WI38 (cell line): ENCODE data around the gene PAFAH1B1.
"Not testable (repeated sequence)": the region's sequence is repeated elsewhere in the genome, so short reads cannot be mapped to it uniquely, and the experiment has no call there.

ENCODE experiments used
- H3K4me3 ChIP-seq: 2 replicates; pipeline ENCODE4 v1.5.1; 2011; ENCODE audit warnings: low read depth, mild to moderate bottlenecking, control low read depth, low read length
- CTCF ChIP-seq: IDR thresholded peaks from 2 replicates; pipeline ENCODE4 v1.5.1; 2012; ENCODE audit warnings: low read depth, mild to moderate bottlenecking, control low read depth, low read length

The PAFAH1B1 gene

GRCh38 chr17:2592971-2593820 lies at the start of gene PAFAH1B1:
PAFAH1B1 (plus strand) TSS chr17:2593654; CDS start chr17:2638289, 44,635 bp downstream.
- TF ChIP-seq CTCF: no peak
- H3K4me3 ChIP-seq: peak within 1 kb of the TSS; percentile 96

DNA sequence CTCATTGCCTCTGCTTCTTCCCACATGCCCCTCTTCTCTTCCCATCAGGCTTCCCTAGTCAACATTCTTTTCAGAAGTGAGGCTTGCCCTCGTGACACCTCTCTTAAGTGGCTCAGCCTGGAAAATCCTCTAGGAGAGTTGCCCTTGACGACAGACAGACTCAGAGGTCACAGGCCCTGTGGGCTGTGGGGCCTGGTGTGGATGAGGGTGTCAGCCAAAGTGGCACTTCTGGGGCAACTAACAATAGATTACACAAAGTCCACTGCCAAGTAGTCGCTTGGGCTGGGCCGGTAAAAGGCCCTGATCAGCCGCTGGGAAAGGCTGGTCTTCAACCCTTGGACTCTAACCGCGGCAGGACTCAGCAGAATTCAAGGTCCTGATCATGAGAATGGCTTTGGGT lies 48.1 kb upstream of the PAFAH1B1 start:
- TF ChIP-seq CTCF: no peak
- no peak overlapping the region for H3K4me3 ChIP-seq

GRCh38 chr17:2547176-2547575 lies 46.3 kb upstream of the PAFAH1B1 start:
- no peak for TF ChIP-seq CTCF
- no peak overlapping the region for H3K4me3 ChIP-seq

- H3K4me3 ChIP-seq: not testable (repeated sequence)
These were observed 45.4 kb upstream of the PAFAH1B1 start for GRCh38 chr17:2548026-2548425.

- H3K4me3 ChIP-seq: no peak overlapping the region
- TF ChIP-seq CTCF: no peak
These were observed 43.9 kb upstream of the PAFAH1B1 start for GRCh38 chr17:2549392-2550211.

- TF ChIP-seq CTCF: no peak
- H3K4me3 ChIP-seq: no peak overlapping the region
These were observed 42.0 kb upstream of the PAFAH1B1 start for GRCh38 chr17:2551493-2551892.

DNA sequence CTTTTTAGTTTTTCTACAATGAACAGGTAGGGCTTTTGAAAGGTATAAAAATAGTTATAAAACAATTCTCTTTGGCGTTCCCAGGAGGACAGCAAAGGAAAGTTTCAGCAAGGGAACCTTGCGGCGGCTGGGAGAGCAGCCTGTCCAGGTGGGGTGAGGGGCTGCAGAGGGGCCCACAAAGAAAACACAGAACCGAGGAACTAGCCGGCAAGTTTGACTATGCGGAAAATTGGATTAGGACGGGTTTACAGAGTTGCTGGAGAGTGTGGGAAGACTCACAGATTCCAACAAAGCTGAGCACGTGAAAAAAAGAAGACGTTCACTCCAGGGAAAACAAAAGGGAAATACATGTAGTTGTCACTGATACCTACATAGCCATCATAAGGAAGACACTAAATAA lies 41.5 kb upstream of the PAFAH1B1 start:
- no peak for TF ChIP-seq CTCF
- H3K4me3 ChIP-seq: no peak overlapping the region
